Measurements from ENCODE around the gene UCN2. TPM values are rescaled to one million over a fixed set of nuclear protein-coding genes. Genes with fewer than 3 reads are reported as not detected.

UCN2 gene
- total RNA-seq, 4 donors from 2014 or later, result not detected

- no peak overlapping the region for H3K4me3 ChIP-seq
- in situ Hi-C loops (cut with MboI; ENCODE audit: low sequenced_read_pairs in 4 of 4), result no loop called here
- intact Hi-C loops (cut with DNase I; ENCODE audit: low total_unique reads), result no loop called here
- no peak for ATAC-seq
- DNase-seq, result no peak
- no peaks in the 10 kb centered on the region for H3K9me3 ChIP-seq
- peak overlapping the region; percentile 85 to 98 (median 92) for H3K27ac ChIP-seq
- no peaks in the 10 kb centered on the region for H3K27me3 ChIP-seq
- peaks cover 59 to 63% of the 10 kb centered on the region in 2 donors for H3K4me1 ChIP-seq
- TF ChIP-seq POLR2A (IDR thresholded peaks at IDR 0.05) (no peak), CTCF (IDR thresholded peaks at IDR 0.05 in 4 of 5, conservative IDR thresholded peaks at IDR 0.05 in 1 of 5) (no peak)
- H3K36me3 ChIP-seq, result peaks cover 0 to 22% of the 10 kb centered on the region in 2 donors
These were observed 32.6 kb upstream of the UCN2 start for GRCh38 chr3:48596157-48596556.

- H3K4me3 ChIP-seq, result peak overlapping the region in 1 of 4 donors; percentile 45
- H3K27me3 ChIP-seq, result no peaks in the 10 kb centered on the region
- intact Hi-C loops (cut with DNase I; ENCODE audit: low total_unique reads) (no loop called here), in situ Hi-C loops (cut with MboI; ENCODE audit: low sequenced_read_pairs in 4 of 4) (no loop called here)
- peaks cover 0 to 17% of the 10 kb centered on the region in 2 donors for H3K36me3 ChIP-seq
- peak overlapping the region; percentile 85 to 98 (median 92) for H3K27ac ChIP-seq
- H3K9me3 ChIP-seq, result no peaks in the 10 kb centered on the region
- TF ChIP-seq POLR2A (IDR thresholded peaks at IDR 0.05) (no peak), CTCF (IDR thresholded peaks at IDR 0.05 in 4 of 5, conservative IDR thresholded peaks at IDR 0.05 in 1 of 5) (no peak)
- DNase-seq (peak in 1 of 2 donors; percentile 59), ATAC-seq (no peak)
- peaks cover 53 to 58% of the 10 kb centered on the region in 2 donors for H3K4me1 ChIP-seq
These were observed 32.0 kb upstream of the UCN2 start for GRCh38 chr3:48595526-48596121.

GRCh38 chr3:48595075-48595525 is 31.5 kb upstream of the UCN2 start, which contains the start of gene COL7A1:
Gene COL7A1 (minus strand): TSS chr3:48595329. CDS start chr3:48595159, 170 bp downstream.
- Histone ChIP-seq H3K36me3 (peaks cover 0 to 12% of the 10 kb centered on the region in 2 donors), H3K9me3 (no peaks in the 10 kb centered on the region), H3K4me3 (peak within 1 kb of the TSS; percentile 38 to 50 (median 44)), H3K27me3 (no peaks in the 10 kb centered on the region), H3K4me1 (peaks cover 48 to 53% of the 10 kb centered on the region in 2 donors), H3K27ac (peak within 1 kb of the TSS; percentile 85 to 98 (median 92))
- no peak for DNase-seq
- in situ Hi-C loops (cut with MboI; ENCODE audit: low sequenced_read_pairs in 4 of 4) (no loop called here), intact Hi-C loops (cut with DNase I; ENCODE audit: low total_unique reads) (no loop called here)
- no peak for ATAC-seq
- TF ChIP-seq CTCF (IDR thresholded peaks at IDR 0.05 in 4 of 5, conservative IDR thresholded peaks at IDR 0.05 in 1 of 5), result no peak
- TF ChIP-seq POLR2A (IDR thresholded peaks at IDR 0.05), result no peak

GRCh38 chr3:48594417-48595049 is 31.0 kb upstream of the UCN2 start:
- no peak for ATAC-seq
- Histone ChIP-seq H3K4me3 (peak overlapping the region; percentile 38 to 50 (median 44)), H3K27me3 (no peaks in the 10 kb centered on the region), H3K27ac (peak overlapping the region in 1 of 4 donors; percentile 47), H3K36me3 (peaks cover 0 to 6% of the 10 kb centered on the region in 2 donors), H3K4me1 (peaks cover 42 to 47% of the 10 kb centered on the region in 2 donors), H3K9me3 (no peaks in the 10 kb centered on the region)
- intact Hi-C loops (cut with DNase I; ENCODE audit: low total_unique reads) (no loop called here), in situ Hi-C loops (cut with MboI; ENCODE audit: low sequenced_read_pairs in 4 of 4) (no loop called here)
- DNase-seq, result no peak
- no peak for TF ChIP-seq POLR2A (IDR thresholded peaks at IDR 0.05)
- TF ChIP-seq CTCF (IDR thresholded peaks at IDR 0.05 in 4 of 5, conservative IDR thresholded peaks at IDR 0.05 in 1 of 5), result no peak
